ENCODE results near the gene USP37.

- TF ChIP-seq CTCF (conservative IDR thresholded peaks at IDR 0.05; ENCODE audit: low read length) (no peak), EZH2phosphoT487 (IDR thresholded peaks at IDR 0.05; ENCODE audit: borderline replicate concordance) (no peak)
Measured at GRCh38 chr2:218427741-218428140, 140.4 kb downstream of the USP37 start.

Measured in Loucy (cell line).